ENCODE results near the gene PVRIG. TPM values are rescaled to one million over a fixed set of nuclear protein-coding genes. Genes with fewer than 3 reads are reported as not detected.
"Not testable (repeated sequence)": the region's sequence is repeated elsewhere in the genome, so short reads cannot be mapped to it uniquely, and the experiment has no call there.

Gene PVRIG
- not detected in 2 replicates for total RNA-seq

- not testable (repeated sequence) for DNase-seq (ENCODE audit: low read depth); H3K4me3 ChIP-seq (ENCODE audit: low read depth, low read length)
These were observed at the start of gene PVRIG for GRCh38 chr7:100219801-100220585. TSS of gene PVRIG (plus strand) at chr7:100219949. CDS start at chr7:100219971, 22 bp downstream.

- TF ChIP-seq CTCF (conservative IDR thresholded peaks at IDR 0.05; ENCODE audit: low read depth, low read length), result no peak
- no peak for DNase-seq (ENCODE audit: low read depth)
- no peak overlapping the region for H3K4me3 ChIP-seq (ENCODE audit: low read depth, low read length)
These were observed 49.5 kb upstream of the PVRIG start for GRCh38 chr7:100170101-100170897.

- DNase-seq (ENCODE audit: low read depth), result no peak
- no peak for TF ChIP-seq CTCF (conservative IDR thresholded peaks at IDR 0.05; ENCODE audit: low read depth, low read length)
- H3K4me3 ChIP-seq (ENCODE audit: low read depth, low read length), result peak overlapping the region; percentile 33
These were observed 48.6 kb upstream of the PVRIG start for GRCh38 chr7:100171087-100171681.

GRCh38 chr7:100171840-100172239, 47.9 kb upstream of the PVRIG start:
- no peak for DNase-seq (ENCODE audit: low read depth)
- no peak overlapping the region for H3K4me3 ChIP-seq (ENCODE audit: low read depth, low read length)
- no peak for TF ChIP-seq CTCF (conservative IDR thresholded peaks at IDR 0.05; ENCODE audit: low read depth, low read length)

- no peak overlapping the region for H3K4me3 ChIP-seq (ENCODE audit: low read depth, low read length)
- DNase-seq (ENCODE audit: low read depth), result no peak
- TF ChIP-seq CTCF (conservative IDR thresholded peaks at IDR 0.05; ENCODE audit: low read depth, low read length), result no peak
These were observed 45.8 kb upstream of the PVRIG start for GRCh38 chr7:100173806-100174495.

- no peak for TF ChIP-seq CTCF (conservative IDR thresholded peaks at IDR 0.05; ENCODE audit: low read depth, low read length)
- DNase-seq (ENCODE audit: low read depth), result no peak
- no peak overlapping the region for H3K4me3 ChIP-seq (ENCODE audit: low read depth, low read length)
These were observed 45.2 kb upstream of the PVRIG start for GRCh38 chr7:100174582-100174981.

Measured in epithelial cell of proximal tubule (primary cell).